GM18502 (cell line): Measurements from ENCODE around the gene GPR158.
"Not testable (repeated sequence)": the region's sequence is repeated elsewhere in the genome, so short reads cannot be mapped to it uniquely, and the experiment has no call there.

Experiments
- ATAC-seq: cut with Tn5 transposase; IDR thresholded peaks from one replicate; pipeline ENCODE4 v1.9.1; 2021; ENCODE audit warnings: mild to moderate bottlenecking; ENCODE audit not compliant: unreplicated experiment, poor library complexity

The GPR158 gene

DNA sequence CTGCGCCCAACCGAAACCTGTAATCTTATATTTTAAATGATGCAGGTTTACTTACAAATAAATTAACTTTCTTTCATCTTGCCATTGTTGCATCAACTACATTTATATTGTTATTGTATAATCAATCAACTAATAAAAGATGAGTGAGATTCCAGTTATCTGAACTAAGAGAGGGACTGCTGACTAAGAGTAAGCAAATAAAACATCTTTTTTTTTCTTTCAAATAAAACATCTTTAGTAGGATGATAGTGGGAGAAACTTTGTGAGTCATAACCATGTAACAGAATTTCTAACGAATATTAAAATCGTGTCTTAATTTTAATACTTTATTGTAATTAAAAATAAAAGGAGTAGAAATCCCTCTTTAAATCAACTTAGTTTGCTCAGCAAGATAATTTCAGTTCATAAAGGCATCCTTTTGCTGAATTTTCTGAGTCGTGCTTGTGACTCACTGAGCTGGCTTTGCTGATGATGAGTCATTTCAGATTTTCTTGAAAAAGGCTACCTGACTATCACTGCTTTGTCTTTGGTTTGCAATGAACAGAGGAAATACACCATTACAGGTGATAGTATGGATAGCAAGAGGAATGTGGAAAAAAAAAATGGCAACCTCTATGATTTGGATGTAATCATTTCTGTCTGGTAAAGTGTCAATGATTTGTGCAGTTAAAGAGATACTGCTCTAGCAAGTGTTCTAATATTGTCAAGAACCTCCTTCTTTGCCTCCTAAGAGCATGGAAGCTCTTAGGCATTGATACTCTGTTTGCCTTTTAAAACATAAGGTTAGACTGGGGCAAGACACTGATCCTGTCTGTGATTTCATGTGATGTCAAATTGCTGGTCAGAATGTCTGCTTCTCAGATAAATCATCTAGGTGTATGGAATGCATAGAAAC, 119.5 kb downstream of the GPR158 start:
- ATAC-seq, result no peak

GRCh38 chr10:25296324-25296723, 121.5 kb downstream of the GPR158 start:
- ATAC-seq, result no peak

DNA sequence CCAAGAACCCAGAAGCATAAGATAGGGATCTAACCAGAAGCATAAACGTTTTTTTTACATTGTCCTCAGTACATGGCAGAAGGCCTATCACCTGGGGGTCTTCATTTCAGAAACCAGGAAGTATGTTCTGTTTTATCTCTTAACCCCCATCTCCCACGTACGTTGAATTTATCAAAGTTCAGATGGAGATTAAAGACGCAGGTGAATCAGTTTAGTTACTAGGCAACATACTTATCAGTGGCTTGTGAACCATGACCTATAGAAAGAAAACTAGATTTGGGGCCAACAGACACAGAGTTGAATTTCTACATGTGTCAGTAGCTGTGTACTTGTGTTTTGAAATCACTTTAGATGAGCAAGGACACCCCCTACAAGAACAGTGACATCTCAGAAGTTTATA, 122.7 kb downstream of the GPR158 start:
- no peak for ATAC-seq

DNA sequence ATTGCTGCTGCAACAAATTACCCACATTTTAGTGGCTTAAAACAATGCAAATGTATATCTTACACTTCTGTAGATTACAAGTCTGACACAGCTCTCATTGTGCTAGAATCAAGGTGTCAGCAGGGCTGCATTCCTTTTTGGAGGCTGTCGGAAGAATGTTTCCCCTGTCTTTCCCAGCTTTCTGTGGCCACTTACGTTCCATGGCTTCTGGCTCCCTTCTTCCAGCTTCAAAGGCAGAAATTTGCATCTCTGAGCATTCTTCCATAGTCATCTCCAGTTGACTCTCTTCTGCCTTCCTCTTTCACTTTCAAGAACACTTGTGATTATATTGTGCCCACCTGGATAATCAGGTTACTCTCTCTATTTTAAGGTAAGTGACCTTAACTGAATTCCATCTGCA, 125.3 kb downstream of the GPR158 start:
- ATAC-seq, result no peak

GRCh38 chr10:25304606-25305005, 129.8 kb downstream of the GPR158 start:
- ATAC-seq, result no peak

- no peak for ATAC-seq
Measured at GRCh38 chr10:25306386-25306785, 131.6 kb downstream of the GPR158 start.

DNA sequence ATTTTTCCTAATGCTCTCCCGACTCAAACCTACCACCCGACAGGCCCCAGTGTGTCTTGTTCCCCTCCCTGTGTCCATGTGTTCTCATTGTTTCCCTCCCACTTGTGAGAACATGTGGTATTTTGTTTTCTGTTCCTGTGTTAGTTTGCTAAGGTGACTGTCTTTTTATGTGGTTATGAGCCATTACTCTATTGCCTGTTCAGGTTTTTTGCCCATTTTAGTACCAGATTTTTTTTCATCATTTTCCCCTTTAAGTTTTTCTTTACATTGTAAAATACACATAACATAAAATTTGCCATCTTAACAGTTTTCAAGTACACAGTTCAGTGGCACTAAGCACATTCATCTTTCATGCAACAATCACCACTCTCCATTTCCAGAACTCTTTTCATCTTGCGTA, 133.5 kb downstream of the GPR158 start:
- no peak for ATAC-seq

GRCh38 chr10:25317596-25318211, 142.9 kb downstream of the GPR158 start:
- not testable (repeated sequence) for ATAC-seq

DNA sequence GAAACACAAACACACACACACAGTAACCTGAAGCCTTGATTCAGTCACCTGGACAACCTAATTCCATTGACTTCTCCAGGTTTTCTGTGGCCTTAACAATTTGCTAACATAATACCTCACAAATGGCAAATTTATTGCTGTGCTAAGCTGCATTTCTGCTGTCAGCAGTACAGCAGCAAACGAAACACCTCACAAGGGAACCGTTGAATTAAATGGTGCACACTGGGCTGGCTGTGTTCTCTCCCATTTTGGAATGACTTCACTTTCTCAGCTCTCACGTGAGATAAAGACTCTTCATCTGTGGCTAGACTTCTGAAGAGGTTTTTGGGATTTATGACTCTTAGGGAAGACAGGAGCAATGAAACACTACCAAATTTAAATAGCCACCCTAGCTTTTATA, 152.5 kb downstream of the GPR158 start:
- no peak for ATAC-seq

- no peak for ATAC-seq
Measured at GRCh38 chr10:25328361-25328760, 153.6 kb downstream of the GPR158 start.

DNA sequence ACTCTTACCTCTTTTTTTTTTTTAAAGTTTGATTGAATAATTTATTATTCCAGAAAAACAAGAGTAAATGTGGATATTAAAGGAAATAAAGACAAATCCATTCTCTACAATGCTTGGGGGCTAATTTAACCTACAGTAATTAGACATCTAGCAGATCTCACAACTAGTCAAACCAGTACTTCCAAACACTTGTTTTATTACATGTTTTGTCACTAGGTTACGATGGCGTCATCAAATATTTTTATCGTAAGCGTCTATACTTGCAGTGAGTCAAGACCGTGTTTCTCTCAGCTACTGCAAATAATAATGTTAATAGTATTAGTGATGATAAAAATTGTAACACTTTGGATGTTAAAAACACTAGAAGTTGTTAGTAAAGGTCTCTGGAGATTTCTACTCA, 154.8 kb downstream of the GPR158 start:
- ATAC-seq, result not testable (repeated sequence)

GRCh38 chr10:25334445-25334844, 159.6 kb downstream of the GPR158 start:
- ATAC-seq, result no peak

GRCh38 chr10:25336330-25336729, 161.5 kb downstream of the GPR158 start:
- ATAC-seq, result no peak

DNA sequence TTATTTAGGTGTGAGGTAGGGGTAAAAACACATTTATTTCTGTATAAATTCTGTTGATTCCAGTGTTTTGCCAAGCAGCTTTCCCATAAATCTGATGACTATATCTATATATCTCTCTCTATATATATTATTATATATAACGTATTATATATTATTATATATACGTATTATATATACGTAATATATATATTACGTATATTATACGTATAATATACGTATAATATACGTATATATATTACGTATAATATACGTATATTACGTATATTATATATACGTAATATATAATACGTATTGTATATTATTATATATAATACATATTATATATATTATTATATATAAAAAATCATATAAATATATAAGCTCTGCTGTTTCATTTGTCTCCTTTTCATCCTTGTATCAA, 163.5 kb downstream of the GPR158 start:
- ATAC-seq, result no peak

DNA sequence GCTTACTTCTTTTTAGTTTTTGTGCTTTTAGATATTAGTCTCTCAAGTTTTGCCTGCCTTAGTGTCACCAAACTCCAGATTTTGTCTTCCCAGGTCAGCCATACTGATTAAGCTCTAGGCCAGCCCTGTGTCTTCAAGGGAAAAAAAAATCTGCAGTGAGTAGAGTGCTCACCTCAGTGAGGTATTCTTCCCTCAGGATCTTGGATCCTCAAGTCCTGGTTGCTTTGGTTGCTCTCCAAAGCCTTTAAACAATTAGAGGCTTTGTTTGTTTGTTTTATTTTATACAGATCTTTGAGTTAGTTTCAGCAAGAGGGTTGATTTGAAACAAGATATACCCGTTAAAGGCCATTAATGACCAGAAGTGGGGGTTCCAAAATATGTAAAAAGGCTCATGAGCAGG, 165.2 kb downstream of the GPR158 start:
- no peak for ATAC-seq

DNA sequence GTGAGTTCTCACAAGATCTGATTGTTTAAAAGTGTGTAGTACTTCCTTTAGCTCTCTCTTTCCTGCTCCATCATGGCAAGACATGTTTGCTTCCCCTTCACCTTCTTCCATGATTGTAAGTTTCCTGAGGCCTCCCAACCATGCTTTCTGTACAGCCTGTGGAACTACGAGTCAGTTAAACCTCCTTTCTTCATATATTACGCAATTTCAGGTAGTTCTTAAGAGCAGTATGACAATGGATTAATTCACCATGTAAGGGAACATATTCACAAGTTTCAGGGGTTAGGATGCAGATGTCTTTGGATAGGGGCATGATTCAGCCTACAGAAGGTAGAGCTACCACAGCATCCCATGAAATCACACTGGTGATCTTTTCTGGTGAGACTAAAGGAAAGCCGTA, 174.7 kb downstream of the GPR158 start:
- no peak for ATAC-seq

DNA sequence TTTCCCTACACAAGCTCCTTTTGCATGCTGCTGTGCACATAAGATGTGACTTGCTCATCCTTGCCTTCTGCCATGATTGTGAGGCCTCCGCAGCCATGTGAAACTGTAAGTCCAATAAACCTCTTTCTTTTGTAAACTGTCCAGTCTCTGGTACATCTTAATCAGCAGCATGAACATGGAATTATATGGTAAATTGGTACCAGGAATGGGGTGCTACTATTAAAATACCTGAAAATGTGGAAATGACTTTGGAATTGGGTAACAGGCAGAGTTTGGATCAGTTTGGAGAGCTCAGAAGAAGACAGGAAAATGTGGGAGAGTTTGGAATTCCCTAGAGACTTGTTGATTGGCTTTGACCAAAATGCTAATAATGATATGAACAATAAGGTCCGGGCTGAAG, 181.8 kb downstream of the GPR158 start:
- no peak for ATAC-seq

DNA sequence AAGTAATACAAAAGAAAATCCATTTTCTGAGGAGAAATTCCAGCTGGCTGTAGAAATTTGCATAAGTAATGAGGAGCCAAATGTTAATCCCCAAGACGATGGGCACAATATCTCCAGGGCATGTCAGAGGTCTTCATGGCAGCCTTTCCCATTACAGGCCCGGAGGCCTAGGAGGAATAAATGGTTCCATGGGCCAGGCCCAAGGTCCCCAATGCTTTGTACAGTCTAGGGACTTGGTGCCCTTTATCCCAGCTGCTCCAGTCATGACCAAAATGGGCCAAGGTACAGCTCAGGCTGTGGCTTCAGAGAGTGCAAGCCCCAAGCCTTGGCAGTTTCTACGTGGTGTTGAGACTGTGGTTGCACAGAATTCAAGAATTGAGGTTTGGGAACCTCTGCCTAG, 182.5 kb downstream of the GPR158 start:
- ATAC-seq, result no peak

DNA sequence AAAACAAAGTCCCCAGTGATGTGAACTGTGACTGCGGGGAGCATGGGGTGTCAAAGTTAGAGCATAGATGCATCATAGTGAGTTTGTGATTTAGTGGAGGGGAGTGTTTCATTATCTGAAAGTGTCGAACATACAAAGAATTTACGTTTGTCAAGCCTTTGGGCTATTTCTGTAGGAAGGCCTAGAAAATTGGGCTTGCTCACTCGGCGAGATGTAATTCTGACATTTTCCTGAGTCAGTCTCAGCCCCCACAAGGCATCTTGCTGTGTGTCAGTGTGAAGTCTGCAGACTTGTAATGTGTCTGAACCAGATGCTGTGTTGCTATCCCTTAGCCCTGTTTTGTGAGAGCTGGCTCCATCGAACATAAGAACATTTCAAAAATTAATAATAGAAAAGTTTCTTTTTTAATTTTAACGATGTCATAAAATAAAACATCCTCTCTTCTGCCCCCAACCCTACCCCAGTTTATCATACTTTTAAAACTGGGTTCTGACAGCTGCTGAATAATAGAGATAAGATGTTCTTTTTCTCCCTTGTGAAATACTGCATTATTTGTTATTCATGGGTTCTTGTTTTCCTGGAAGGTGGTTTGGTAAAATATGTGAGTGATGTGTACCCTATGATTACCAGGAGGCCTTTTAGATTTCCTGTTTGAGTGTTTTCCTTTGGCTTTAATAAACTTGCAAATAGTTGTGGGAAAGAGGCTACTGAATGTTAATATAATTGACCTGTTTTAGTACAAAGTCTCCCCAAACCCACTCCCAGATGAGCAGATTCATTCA, 207.4 kb downstream of the GPR158 start:
- no peak for ATAC-seq

- ATAC-seq, result not testable (repeated sequence)
Measured at GRCh38 chr10:25382901-25383300, 208.1 kb downstream of the GPR158 start.

DNA sequence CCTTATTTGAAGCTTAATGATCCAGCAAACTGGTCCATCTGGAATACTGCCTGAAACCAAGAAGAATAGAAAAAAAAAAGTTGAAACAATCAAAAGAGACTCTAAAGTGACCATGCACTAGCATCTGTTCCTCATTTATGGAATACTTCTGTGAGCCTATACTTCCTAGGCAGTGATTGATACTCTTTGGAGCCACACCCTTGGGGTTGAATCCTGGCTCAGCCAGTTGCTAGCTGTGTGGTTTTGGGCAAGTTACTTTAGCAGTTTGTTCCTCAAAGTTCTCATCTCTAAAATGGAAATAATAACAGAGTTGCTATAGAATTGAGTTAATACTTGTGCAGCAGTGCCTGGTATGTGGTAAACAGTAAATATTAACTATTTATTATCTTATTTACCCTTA, 208.9 kb downstream of the GPR158 start:
- no peak for ATAC-seq
